Neuronal stem cell (in vitro differentiated cells): ENCODE measurements around the gene DUT.

Source experiments
- DNase-seq: peaks from one replicate; pipeline ENCODE4 v3.0.0-alpha.2; 2013; ENCODE audit warnings: low spot score
- H2AFZ ChIP-seq: one replicate; pipeline ENCODE4 v1.6.1; 2013; ENCODE audit warnings: mild to moderate bottlenecking, low read length, inconsistent platforms
- H2AK5ac ChIP-seq: 2 replicates; pipeline ENCODE4 v1.6.1; 2013; ENCODE audit warnings: low read depth, mild to moderate bottlenecking, inconsistent platforms, low read length, moderate library complexity, mixed read lengths
- H2BK120ac ChIP-seq: 2 replicates; pipeline ENCODE4 v1.6.1; 2013; ENCODE audit warnings: low read depth, mild to moderate bottlenecking, inconsistent platforms, low read length, moderate library complexity, mixed read lengths
- H2BK12ac ChIP-seq: one replicate; pipeline ENCODE4 v1.6.1; 2013; ENCODE audit warnings: low read length, inconsistent platforms
- H2BK15ac ChIP-seq: 2 replicates; pipeline ENCODE4 v1.6.1; 2013; ENCODE audit warnings: mild to moderate bottlenecking, low read length, inconsistent platforms, mixed read lengths
- H2BK5ac ChIP-seq: one replicate; pipeline ENCODE4 v1.6.1; 2013; ENCODE audit warnings: inconsistent platforms, mild to moderate bottlenecking, low read length, moderate library complexity
- H3K14ac ChIP-seq: one replicate; pipeline ENCODE4 v1.6.1; 2013; ENCODE audit warnings: low read length, inconsistent platforms
- H3K18ac ChIP-seq: 2 replicates; pipeline ENCODE4 v1.6.1; 2013; ENCODE audit warnings: low read length, inconsistent platforms
- H3K23ac ChIP-seq: 2 replicates; pipeline ENCODE4 v1.6.1; 2013; ENCODE audit warnings: low read depth, mild to moderate bottlenecking, mixed read lengths, low read length, inconsistent platforms; ENCODE audit not compliant: poor library complexity
- H3K27ac ChIP-seq: replicated peaks from 3 replicates; pipeline ENCODE4 v1.5.1; 2013; ENCODE audit warnings: low read length, inconsistent platforms
- H3K27me3 ChIP-seq, 3 experiments: 2 replicates each; pipeline ENCODE4 v1.6.1; 2013; ENCODE audit warnings: low read length in 3 of 3, mild to moderate bottlenecking in 2 of 3, inconsistent platforms in 1 of 3, low read depth in 1 of 3, mixed read lengths in 1 of 3, moderate library complexity in 1 of 3; ENCODE audit not compliant: control insufficient read depth in 3 of 3, insufficient read depth in 3 of 3
- H3K36me3 ChIP-seq, 2 donors: replicated peaks in 1 of 2; 2 replicates each; pipeline ENCODE4 v1.6.1; 2013; ENCODE audit warnings: low read length in 2 of 2; ENCODE audit not compliant: control insufficient read depth in 2 of 2, insufficient read depth in 2 of 2
- H3K4ac ChIP-seq: 2 replicates; pipeline ENCODE4 v1.6.1; 2013; ENCODE audit warnings: inconsistent platforms, mild to moderate bottlenecking, low read length, moderate library complexity
- H3K4me1 ChIP-seq, 2 donors: 1 replicate in 1 of 2; 2 replicates in 1 of 2; pipeline ENCODE4 v1.6.1; 2013; ENCODE audit warnings: low read length in 2 of 2, low read depth in 1 of 2; ENCODE audit not compliant: control insufficient read depth in 2 of 2, insufficient read depth in 1 of 2
- H3K4me2 ChIP-seq: one replicate; pipeline ENCODE4 v1.6.1; 2013; ENCODE audit warnings: mild to moderate bottlenecking, low read length, inconsistent platforms; ENCODE audit not compliant: insufficient read depth, poor library complexity, severe bottlenecking
- H3K4me3 ChIP-seq, 2 donors: 2 replicates each; pipeline ENCODE4 v1.5.1; 2013; ENCODE audit warnings: low read length in 2 of 2, mild to moderate bottlenecking in 2 of 2, inconsistent platforms in 1 of 2, moderate library complexity in 1 of 2
- H3K79me1 ChIP-seq: one replicate; pipeline ENCODE4 v1.6.1; 2013; ENCODE audit warnings: low read depth, mild to moderate bottlenecking, inconsistent platforms, low read length, moderate library complexity
- H3K9ac ChIP-seq: one replicate; pipeline ENCODE4 v1.6.1; 2013; ENCODE audit warnings: mild to moderate bottlenecking, low read depth, low read length, inconsistent platforms; ENCODE audit not compliant: poor library complexity
- H3K9me3 ChIP-seq, 2 donors: replicated peaks in 1 of 2; 2 replicates each; pipeline versions ENCODE3 to v1.6.1; 2013; ENCODE audit warnings: low read length in 2 of 2, mild to moderate bottlenecking in 2 of 2, inconsistent platforms in 1 of 2, low read depth in 1 of 2, mixed read lengths in 1 of 2, moderate library complexity in 1 of 2; ENCODE audit not compliant: control insufficient read depth in 2 of 2, insufficient read depth in 1 of 2
- H4K8ac ChIP-seq: one replicate; pipeline ENCODE4 v1.6.1; 2013; ENCODE audit warnings: low read depth, mild to moderate bottlenecking, inconsistent platforms, low read length, moderate library complexity
- H4K91ac ChIP-seq: one replicate; pipeline ENCODE4 v1.6.1; 2013; ENCODE audit warnings: low read length, low read depth, mild to moderate bottlenecking, inconsistent platforms; ENCODE audit not compliant: poor library complexity
- WGBS, 2 donors: extraction: QIAGEN DNeasy Blood & Tissue Kit; methylation state at CpG; one replicate each; pipeline ENCODE4 v1.1.7; 2013; ENCODE audit warnings: missing lambda C conversion rate in 2 of 2, mixed read lengths in 1 of 2; ENCODE audit not compliant: insufficient read length in 2 of 2, insufficient replicate concordance in 1 of 2; ENCODE audit errors: extremely low coverage in 2 of 2; 5-methylcytosine and 5-hydroxymethylcytosine counted together

DUT gene

DNA sequence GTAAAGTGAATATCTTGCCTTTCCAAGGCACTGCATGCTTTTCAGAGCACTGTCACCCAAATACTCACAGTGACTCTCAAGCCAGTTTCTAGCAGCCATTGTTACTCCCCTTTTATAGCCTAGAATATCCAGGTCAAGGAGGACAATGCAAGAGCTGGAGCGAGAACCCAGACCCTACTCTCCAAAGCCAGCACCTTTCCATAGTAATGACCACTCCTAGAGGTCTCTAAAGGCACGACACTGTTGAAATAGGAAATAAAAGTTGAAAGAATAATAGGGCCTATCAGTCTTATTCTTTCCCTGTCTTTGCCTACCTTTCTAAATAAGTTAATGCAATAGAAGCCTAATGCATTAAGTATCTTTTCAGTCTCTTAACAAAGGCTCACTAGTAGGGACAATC, 33.6 kb upstream of the DUT start:
- H3K4me1 ChIP-seq, result peaks cover 3 to 11% of the 10 kb centered on the region in 2 donors
- H2BK5ac ChIP-seq, result no peak overlapping the region
- H3K4me2 ChIP-seq, result no peak overlapping the region
- no peak overlapping the region for H3K14ac ChIP-seq
- no peaks in the 10 kb centered on the region for H3K79me1 ChIP-seq
- H3K18ac ChIP-seq, result no peak overlapping the region
- no peak overlapping the region for H3K9ac ChIP-seq
- DNase-seq, result no peak
- H3K36me3 ChIP-seq, result no peaks in the 10 kb centered on the region
- no peak overlapping the region for H4K91ac ChIP-seq
- H2BK12ac ChIP-seq, result no peak overlapping the region
- no peak overlapping the region for H3K23ac ChIP-seq
- no peak overlapping the region for H2AFZ ChIP-seq
- H2BK120ac ChIP-seq, result no peak overlapping the region
- H4K8ac ChIP-seq, result no peak overlapping the region
- H3K4ac ChIP-seq, result no peak overlapping the region
- no peak overlapping the region for H3K4me3 ChIP-seq
- H3K27me3 ChIP-seq, result peaks cover 0 to 2% (median 0%) of the 10 kb centered on the region in 3 experiments
- WGBS, 2 donors, result no CpG with 5 or more reads among the region's 2 CpGs
- H3K9me3 ChIP-seq, result peaks cover 0 to 2% of the 10 kb centered on the region in 2 donors
- H2AK5ac ChIP-seq, result no peak overlapping the region
- no peak overlapping the region for H2BK15ac ChIP-seq
- H3K27ac ChIP-seq, result no peak overlapping the region

DNA sequence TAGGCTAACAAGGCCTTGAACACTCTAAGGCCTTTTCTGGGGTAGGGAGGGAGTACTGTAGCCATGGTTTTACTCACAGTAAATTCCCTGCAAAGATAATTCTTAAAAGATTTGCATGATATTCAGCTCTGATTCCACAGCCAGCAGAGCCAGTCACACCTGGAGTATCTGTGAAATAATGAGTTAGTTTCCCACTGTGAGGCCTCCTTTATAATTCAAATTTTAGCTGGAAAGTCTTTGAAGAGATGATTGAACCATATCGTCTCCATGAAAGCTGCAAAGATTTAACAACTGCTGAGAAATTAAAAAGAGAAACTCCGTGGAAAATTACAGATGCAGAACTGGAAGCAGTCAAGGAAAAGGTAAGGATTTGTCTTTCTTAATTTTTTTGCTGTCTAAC, 32.3 kb upstream of the DUT start:
- Histone ChIP-seq H3K27ac (no peak overlapping the region), H3K4me3 (no peak overlapping the region), H3K9me3 (peaks cover 0 to 2% of the 10 kb centered on the region in 2 donors), H3K18ac (no peak overlapping the region), H3K27me3 (peaks cover 0 to 2% (median 0%) of the 10 kb centered on the region in 3 experiments), H3K4ac (no peak overlapping the region), H4K91ac (no peak overlapping the region), H4K8ac (no peak overlapping the region), H3K9ac (no peak overlapping the region), H3K4me1 (peaks cover 3 to 11% of the 10 kb centered on the region in 2 donors), H2BK12ac (no peak overlapping the region), H3K14ac (no peak overlapping the region), H3K4me2 (no peak overlapping the region), H2AK5ac (no peak overlapping the region), H2AFZ (no peak overlapping the region), H2BK5ac (no peak overlapping the region), H3K23ac (no peak overlapping the region), H3K79me1 (no peaks in the 10 kb centered on the region), H2BK120ac (no peak overlapping the region), H2BK15ac (no peak overlapping the region), H3K36me3 (no peaks in the 10 kb centered on the region)
- DNase-seq, result no peak
- no CpG with 5 or more reads among the region's 2 CpGs for WGBS, 2 donors

DNA sequence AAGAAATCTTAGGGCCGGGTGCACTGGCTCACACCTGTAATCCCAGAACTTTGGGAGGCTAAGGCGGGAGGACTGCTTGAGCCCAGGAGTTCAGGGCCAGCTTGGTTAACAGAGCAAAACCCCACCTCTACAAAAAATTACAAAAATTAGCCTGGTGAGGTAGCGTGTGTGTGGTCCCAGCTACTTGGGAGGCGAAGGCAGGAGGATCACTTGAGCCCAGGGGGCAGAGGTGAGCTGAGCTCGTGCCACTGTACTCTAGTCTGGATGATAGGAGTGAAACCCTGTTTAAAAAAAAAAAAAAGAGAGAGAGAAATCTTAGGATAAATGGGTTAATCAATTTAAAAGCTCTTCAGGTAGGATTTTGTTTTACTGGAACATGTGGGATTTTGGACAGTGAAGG, 31.2 kb upstream of the DUT start:
- Histone ChIP-seq H2BK120ac (no peak overlapping the region), H4K91ac (no peak overlapping the region), H4K8ac (no peak overlapping the region), H3K4ac (no peak overlapping the region), H2BK15ac (no peak overlapping the region), H3K27ac (no peak overlapping the region), H3K79me1 (no peaks in the 10 kb centered on the region), H3K4me1 (peaks cover 3 to 11% of the 10 kb centered on the region in 2 donors), H3K14ac (no peak overlapping the region), H2AFZ (no peak overlapping the region), H2AK5ac (no peak overlapping the region), H3K4me2 (no peak overlapping the region), H3K18ac (no peak overlapping the region), H3K27me3 (peaks cover 0 to 2% (median 0%) of the 10 kb centered on the region in 3 experiments), H3K9me3 (no peaks in the 10 kb centered on the region), H2BK5ac (no peak overlapping the region), H3K4me3 (no peak overlapping the region), H3K9ac (no peak overlapping the region), H2BK12ac (no peak overlapping the region), H3K36me3 (no peaks in the 10 kb centered on the region), H3K23ac (no peak overlapping the region)
- no peak for DNase-seq
- no CpG with 5 or more reads among the region's 5 CpGs for WGBS, 2 donors

DNA sequence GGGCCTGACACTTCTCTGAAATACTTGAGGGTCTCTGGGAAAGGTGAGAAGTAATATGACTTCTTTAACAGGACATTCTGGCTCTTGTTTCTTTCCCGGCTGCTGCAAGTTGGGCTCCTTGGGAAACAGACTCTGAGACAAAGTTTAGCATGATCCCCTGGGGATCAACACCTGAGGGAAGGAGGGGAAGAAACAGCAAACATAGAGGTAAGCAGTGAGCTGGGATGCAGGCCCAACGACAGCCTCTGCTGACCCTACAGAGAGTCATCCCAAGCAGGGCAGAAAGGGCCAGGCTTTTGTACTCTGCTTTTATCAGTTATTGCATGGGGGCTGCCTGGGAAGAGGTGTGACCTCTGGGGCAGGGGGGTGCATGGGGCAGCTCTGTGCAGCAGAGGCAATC, 26.8 kb upstream of the DUT start:
- Histone ChIP-seq H2BK120ac (no peak overlapping the region), H3K4me2 (no peak overlapping the region), H2AFZ (peak overlapping the region; percentile 8), H4K8ac (no peak overlapping the region), H3K36me3 (no peaks in the 10 kb centered on the region), H3K79me1 (no peaks in the 10 kb centered on the region), H3K14ac (no peak overlapping the region), H2BK12ac (no peak overlapping the region), H3K27ac (no peak overlapping the region), H3K4ac (no peak overlapping the region), H3K4me1 (peaks cover 0 to 10% of the 10 kb centered on the region in 2 donors), H3K18ac (no peak overlapping the region), H2AK5ac (no peak overlapping the region), H3K23ac (no peak overlapping the region), H2BK5ac (no peak overlapping the region), H4K91ac (no peak overlapping the region), H3K27me3 (peaks cover 0 to 2% (median 0%) of the 10 kb centered on the region in 3 experiments), H3K4me3 (no peak overlapping the region), H3K9ac (no peak overlapping the region), H2BK15ac (no peak overlapping the region), H3K9me3 (no peaks in the 10 kb centered on the region)
- no peak for DNase-seq
- no CpG with 5 or more reads among the region's 2 CpGs for WGBS, 2 donors
